GM21381 (cell line): Measurements from ENCODE around the gene EIF4A2.
"Not testable (repeated sequence)": the region's sequence is repeated elsewhere in the genome, so short reads cannot be mapped to it uniquely, and the experiment has no call there.

Experiments
- ATAC-seq: cut with Tn5 transposase; IDR thresholded peaks from one replicate; pipeline ENCODE4 v1.9.1; 2021; ENCODE audit warnings: mild to moderate bottlenecking, moderate library complexity; ENCODE audit not compliant: unreplicated experiment

The EIF4A2 gene

DNA sequence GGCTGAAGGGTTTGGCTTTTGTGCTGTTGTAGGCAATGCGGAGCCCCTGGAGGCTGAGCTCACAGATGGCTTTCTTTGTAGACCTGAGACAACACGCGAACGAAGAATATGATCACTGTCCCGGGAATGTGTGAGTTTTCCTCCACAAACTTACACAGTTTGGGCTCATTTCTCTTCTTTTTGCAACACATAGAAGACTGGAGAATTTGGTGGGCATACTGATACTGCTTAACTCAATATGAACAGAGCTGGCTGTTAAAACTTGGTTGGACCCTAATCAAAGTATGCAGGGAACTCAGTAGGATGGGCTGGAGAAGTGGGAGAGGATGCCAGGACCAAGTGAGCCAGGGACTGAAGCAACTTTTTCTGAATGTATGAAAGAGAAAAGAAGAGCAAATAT lies 35.1 kb downstream of the EIF4A2 start:
- ATAC-seq = no peak

DNA sequence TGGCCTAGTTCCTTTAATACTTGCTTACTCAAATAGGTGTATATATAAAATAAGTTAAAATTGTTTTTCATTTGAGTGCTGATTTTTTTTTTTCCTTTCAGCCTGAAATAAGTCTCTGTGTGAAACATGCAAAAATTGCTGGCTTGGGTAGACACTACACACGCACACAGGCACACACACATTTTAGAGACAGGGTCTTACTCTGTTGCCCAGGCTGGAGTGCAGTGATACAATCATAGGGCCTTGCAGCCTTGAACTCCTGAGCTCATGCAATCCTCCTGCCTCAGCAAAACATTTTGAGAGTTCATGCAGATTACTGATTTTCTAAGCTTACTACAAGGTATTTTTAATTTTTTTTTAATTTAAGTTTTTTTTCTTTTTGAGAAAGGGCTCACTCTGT lies 35.6 kb downstream of the EIF4A2 start:
- no peak for ATAC-seq

DNA sequence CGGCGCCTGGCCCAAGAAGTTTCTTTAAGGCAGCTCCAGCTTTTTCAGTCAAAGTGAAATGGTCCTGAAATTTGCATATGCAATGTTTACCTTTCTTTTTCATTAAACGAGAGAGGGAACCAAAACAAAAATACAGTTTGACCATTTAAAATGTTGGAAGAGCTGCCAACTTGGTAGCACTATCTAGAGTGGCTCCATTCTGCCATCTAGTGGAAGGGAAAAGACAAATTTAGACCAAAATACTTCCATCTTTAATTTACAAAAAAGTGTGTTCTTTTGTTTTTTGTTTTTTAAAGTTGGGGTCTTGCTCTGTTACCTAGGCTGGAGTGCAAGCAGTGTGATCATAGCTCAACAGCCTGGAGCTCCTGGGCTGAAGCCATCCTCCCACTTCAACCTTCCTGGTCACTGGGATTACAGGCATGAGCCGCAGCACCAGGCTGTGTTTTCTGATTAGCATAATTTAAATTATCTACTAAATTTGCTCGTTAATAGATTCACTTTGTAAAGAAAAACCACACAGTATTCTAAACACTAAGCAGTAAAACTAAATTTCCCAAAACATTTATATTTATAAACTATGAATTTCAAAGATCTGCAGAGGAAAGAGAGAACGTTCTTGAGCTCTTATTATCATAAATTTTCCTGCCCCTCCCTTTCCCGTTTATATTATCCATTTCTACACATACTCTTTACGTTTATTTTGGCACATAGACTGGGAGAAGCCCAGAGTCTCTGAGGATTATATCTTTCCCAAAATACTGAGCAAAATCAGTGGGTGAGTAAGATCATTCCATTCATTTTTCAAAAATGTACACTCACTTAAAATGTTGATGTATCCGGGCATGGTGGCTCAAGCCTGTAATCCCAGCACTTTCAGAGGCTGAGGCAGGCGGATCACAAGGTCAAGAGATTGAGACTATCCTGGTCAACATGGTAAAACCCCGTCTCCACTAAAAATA lies 38.3 kb downstream of the EIF4A2 start:
- ATAC-seq = no peak

DNA sequence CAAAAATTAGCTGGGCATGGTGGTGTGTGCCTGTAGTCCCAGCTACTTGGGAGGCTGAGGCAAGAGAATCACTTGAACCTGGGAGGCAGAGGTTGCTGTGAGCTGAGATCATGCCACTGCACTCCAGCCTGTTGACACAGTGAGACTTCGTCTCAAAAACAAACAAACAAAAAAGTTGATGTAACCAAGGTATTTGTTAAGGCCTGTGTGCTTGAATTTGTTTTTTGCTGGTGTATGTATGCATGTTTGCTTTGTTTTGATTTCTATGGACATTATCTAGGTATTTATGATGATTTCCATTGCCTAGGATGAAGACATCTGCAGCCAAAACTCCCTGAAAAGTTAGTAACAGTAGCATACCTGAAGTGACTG lies 39.0 kb downstream of the EIF4A2 start:
- not testable (repeated sequence) for ATAC-seq

DNA sequence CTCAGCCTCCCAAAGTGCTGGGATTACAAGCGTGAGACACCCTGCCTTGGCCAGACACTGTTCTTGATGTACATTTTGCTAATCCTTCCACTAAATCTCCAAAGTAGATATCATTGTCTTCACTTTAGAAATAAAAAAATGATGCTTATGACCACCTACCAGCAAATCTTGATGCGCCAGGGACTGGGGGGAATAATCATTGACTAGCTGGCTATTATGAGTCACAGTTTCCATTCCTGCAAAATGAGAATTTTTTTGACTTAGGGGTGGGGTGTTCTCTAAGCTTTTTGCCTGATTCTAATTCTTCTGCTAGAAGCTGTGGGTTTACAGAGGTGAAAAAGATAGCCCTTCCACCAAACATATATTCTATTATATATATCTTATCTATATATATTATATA lies 40.0 kb downstream of the EIF4A2 start:
- ATAC-seq = no peak

DNA sequence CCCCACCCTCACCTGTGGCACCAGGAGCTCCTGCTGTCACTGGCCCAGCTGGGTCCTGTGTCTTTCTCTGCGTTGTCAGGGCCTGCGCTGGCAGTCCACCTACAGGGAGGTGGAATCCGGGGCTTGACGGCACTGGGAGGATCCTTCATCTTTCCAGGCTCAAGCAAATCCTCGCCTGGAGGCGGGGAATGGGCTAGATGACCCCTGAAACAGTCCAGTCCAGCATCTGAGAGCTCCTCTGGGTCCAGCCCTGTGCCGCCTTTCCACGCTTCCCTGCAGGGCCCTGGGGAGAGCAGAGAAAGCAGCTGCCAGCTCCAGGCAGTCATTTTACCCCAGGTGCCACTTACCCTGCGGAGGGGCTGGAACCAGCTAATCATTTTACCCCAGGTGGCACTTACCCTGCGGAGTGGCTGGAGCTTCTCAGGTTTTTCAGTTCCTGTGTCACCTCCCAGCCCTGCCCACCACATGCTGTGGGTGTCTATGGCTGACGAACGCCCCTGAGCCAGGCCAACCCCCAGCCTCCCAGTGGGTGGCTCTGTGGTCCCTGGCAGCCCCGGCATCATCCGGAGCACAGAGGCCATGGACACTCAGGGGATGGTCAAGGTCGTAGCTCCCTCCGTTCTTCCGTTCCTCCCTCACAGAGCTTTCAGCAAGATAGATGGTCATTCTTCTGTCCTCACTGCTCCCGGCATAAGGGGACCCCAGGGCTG lies 41.2 kb downstream of the EIF4A2 start:
- no peak for ATAC-seq

DNA sequence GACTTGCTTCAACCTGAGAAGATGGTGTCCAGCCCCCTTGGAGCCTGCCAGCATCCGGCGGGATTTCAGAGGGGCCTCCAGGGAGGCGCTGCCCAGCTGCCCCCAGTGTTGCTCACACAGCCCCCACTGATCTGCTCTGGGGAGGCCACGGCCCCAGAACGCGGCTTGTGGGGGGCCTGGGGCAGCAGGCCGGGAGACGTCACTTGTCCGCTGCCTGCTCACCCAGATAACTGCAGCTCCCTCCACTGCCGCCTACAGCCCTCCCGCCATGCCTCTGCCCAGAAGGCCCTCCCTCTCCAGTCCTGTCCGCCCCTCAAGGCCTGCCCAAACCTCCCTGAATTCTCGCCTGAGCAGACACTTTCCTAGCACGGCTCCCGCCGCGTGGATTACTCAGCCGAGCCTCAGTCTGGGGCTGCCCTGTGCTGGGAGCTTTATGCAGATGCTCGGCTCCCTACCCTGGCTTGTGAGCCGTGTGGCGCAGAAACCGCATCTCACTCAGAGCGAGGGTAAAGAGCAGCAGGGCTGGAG lies 42.0 kb downstream of the EIF4A2 start:
- ATAC-seq = no peak

DNA sequence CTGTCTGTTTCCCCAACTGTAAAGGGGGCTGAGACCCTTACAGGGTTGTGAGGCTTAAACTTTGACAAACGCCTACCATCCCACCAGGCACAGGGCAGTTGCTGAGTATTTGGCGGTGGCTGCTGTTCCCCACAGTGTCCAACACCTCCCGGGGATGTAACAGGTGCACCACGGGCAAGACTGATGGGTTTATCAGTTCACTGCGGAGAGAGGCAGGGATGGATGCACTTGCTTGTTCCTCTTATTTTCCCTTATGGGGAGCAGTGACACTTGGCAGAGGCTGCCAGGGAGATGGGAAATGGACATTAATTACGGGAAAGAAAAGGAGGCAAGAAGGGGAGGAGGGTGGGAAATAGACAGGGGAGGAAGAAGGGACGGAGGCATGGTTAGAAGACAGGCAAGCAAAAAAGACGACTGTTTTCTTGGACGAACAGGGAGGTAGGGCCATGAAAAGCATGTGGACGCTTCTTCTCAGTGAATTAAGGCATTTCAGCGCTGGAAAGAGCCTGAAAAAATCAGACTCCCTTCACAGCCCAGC lies 42.6 kb downstream of the EIF4A2 start:
- ATAC-seq = no peak

DNA sequence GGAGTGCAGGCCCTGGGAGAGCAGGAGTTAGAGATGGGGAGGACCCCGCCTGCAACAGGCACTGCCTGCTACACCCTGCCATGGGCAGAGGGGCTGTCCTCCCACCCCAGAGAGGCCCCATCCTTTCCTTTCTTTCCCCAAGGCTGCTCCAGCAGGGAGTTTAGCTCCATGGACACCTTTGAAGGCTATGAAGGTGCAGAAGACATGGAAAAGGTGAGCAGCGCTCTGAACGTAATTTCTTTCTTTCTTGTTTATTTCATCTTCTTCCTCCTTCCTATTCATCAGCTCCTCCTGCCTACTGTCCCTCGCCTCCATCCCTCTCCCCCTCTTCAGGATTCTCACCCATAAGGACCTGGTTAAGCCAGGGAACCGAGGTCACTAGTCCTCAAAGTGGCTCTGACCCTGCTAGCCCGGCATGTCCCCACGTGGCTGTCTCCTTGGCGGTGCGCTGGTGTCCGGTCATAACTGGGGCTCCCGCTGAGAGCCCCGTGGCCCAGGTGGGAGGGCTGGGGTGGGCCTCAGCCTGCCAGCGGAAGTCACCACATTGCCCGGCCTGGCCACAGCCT lies 43.1 kb downstream of the EIF4A2 start:
- no peak for ATAC-seq

DNA sequence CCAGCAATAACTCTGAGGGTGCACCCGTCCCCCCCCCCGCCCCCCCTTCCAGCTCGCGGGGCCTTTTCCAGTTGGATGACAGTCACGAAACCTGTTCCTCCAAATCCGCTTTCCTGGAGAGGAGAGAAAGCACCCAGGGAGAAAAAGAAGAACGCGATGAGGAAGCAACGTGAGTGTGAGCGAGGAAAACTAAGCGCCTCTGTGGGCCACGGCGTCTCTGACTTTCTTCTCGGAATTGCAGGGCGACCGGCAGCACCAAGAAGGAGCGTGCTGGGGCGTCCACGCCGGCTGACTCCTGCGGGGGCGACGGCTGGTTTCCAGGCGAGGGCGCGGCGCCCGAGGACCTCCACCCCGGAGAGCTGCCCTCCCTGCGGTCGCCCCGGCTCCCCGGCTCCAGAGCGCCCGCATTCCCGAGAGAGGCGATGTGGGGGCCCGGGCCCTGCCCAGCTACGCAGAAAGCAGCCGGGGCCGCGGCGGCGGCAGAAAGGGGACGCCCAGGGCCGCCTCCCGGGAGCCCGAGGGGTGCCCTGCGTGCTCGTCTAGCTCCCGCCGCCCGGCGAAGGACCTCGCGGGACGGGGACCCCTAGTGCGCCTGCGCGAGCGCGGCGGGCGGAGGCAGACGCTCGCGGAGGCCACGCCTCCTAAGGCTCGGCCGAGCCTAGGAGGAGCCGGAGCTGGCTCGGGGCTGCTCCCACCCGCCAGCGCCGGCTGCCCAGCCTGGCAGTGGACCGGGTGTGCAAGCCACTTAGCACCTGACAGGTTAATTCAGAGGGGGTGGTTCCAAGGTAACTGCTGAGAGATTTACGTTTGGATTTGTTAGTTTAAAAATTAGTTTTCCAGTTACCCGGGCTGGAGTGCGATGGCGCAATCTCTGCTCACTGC lies 43.8 kb downstream of the EIF4A2 start:
- peak; percentile 92 for ATAC-seq

DNA sequence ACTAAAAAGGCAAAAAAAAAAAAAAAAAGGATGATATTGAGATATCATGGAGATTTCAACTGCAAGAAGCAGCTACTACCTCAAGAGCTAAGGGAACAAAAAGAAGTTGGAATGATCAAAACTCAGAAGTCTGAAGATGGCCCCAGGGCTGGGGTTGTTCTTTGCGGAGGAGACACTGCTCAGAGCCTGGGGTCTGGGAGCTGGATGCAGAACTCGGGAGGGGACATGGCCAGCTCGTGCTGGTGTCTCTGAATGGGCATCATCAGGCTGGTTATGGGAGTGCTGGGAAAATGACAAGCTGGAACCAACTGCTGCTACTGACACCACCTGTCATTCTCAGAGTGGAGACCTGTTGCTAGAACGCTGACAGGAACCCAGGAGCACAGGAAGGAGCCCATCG lies 45.0 kb downstream of the EIF4A2 start:
- ATAC-seq = no peak

DNA sequence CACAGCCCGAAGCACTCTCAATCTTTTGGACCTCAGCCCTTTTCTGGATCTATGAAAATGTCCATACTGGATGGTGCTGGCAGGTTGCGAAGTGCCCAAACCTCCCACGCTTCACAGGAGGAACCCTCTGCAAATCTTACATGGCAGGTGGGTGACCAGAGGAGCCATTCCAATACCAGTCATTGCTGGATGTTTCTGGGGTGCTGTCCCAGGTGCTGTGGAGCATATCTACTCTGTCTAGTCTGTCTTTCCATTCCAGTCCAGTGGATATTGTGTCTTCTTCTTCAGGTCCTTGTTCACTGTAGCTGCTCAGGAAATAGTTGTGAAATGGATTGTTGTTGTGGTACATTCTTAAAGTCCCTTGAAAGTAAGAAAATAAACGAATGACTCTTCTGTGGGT lies 48.4 kb downstream of the EIF4A2 start:
- no peak for ATAC-seq

DNA sequence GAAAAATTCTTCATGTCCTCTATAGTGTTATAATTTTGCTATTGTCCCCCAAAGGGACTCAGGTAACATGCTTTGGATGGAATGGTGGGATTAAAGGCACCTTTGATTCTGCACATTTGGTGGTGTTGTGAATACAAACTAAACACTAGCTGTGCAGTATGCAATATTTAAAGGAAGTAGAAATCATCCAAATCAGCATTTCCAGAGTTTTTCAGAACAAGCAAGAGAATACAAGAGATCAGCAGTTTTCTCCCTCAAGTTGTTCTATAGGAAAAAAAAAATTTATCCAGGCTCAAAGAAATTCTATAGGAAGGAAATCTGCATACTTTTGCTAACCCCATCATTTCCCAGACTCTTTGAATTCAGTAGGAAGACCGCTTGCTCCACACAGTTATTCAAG lies 48.9 kb downstream of the EIF4A2 start:
- no peak for ATAC-seq
